ENCODE results near the gene ABL2. TPM values are rescaled to one million over a fixed set of nuclear protein-coding genes. Genes with fewer than 3 reads are reported as not detected.

The ABL2 gene
- total RNA-seq, 1 experiment from 2014 or later, result 18.3 TPM

DNA sequence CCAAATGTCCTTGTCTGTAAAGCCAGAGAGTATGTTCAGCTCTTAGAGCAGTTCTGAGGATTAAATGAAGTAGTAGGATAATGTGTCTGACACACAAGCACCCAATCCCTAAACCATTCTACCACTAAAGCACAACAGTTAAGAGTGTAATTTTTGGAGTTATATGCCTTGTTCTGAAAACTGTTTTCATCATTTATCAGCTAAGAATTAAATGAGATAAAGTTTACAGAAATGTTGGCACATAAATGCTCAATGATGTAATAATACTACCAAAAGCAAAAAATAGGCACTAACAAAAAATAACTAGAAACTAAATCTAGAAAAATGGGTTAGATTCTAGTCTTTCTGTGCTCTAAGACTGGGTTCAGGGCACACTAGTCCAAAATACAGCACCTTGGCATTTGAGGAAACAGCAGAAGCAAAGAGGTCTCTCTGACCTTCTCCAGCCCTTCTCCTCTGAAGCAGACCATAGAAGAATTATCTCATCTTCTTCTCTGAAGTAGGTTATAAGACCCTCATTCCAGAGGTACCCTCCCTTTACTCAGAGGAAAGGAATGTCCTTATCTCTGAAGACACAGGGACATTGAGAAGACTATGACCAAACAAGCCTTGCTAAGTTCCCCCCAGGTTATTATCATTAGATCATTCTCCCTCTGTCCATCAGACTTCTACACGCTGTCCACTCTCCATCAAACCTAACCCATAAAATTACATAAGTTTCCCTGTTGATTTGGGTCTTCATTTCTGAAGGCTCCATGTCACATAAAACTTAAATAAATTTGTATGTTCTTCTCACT, 20.6 kb downstream of the ABL2 start:
- no peak overlapping the region for H3K4me3 Mint-ChIP-seq
- H3K27ac Mint-ChIP-seq, result no peak overlapping the region
- TF ChIP-seq, protein P1, sequence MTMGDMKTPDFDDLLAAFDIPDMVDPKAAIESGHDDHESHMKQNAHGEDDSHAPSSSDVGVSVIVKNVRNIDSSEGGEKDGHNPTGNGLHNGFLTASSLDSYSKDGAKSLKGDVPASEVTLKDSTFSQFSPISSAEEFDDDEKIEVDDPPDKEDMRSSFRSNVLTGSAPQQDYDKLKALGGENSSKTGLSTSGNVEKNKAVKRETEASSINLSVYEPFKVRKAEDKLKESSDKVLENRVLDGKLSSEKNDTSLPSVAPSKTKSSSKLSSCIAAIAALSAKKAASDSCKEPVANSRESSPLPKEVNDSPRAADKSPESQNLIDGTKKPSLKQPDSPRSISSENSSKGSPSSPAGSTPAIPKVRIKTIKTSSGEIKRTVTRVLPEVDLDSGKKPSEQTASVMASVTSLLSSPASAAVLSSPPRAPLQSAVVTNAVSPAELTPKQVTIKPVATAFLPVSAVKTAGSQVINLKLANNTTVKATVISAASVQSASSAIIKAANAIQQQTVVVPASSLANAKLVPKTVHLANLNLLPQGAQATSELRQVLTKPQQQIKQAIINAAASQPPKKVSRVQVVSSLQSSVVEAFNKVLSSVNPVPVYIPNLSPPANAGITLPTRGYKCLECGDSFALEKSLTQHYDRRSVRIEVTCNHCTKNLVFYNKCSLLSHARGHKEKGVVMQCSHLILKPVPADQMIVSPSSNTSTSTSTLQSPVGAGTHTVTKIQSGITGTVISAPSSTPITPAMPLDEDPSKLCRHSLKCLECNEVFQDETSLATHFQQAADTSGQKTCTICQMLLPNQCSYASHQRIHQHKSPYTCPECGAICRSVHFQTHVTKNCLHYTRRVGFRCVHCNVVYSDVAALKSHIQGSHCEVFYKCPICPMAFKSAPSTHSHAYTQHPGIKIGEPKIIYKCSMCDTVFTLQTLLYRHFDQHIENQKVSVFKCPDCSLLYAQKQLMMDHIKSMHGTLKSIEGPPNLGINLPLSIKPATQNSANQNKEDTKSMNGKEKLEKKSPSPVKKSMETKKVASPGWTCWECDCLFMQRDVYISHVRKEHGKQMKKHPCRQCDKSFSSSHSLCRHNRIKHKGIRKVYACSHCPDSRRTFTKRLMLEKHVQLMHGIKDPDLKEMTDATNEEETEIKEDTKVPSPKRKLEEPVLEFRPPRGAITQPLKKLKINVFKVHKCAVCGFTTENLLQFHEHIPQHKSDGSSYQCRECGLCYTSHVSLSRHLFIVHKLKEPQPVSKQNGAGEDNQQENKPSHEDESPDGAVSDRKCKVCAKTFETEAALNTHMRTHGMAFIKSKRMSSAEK (CRISPR knock-in tag; IDR thresholded peaks at IDR 0.05; ENCODE audit: borderline replicate concordance), result no peak
- no peak for TF ChIP-seq ELF4 (CRISPR knock-in tag; IDR thresholded peaks at IDR 0.05; ENCODE audit: low read depth)
- no peak for TF ChIP-seq ZNF396 (CRISPR knock-in tag; IDR thresholded peaks at IDR 0.05; ENCODE audit: borderline replicate concordance)
- no peak for TF ChIP-seq ZNF671 (CRISPR knock-in tag; IDR thresholded peaks at IDR 0.05)
- TF ChIP-seq TP53 (CRISPR knock-in tag; IDR thresholded peaks at IDR 0.05), result no peak
- TF ChIP-seq, protein P2, sequence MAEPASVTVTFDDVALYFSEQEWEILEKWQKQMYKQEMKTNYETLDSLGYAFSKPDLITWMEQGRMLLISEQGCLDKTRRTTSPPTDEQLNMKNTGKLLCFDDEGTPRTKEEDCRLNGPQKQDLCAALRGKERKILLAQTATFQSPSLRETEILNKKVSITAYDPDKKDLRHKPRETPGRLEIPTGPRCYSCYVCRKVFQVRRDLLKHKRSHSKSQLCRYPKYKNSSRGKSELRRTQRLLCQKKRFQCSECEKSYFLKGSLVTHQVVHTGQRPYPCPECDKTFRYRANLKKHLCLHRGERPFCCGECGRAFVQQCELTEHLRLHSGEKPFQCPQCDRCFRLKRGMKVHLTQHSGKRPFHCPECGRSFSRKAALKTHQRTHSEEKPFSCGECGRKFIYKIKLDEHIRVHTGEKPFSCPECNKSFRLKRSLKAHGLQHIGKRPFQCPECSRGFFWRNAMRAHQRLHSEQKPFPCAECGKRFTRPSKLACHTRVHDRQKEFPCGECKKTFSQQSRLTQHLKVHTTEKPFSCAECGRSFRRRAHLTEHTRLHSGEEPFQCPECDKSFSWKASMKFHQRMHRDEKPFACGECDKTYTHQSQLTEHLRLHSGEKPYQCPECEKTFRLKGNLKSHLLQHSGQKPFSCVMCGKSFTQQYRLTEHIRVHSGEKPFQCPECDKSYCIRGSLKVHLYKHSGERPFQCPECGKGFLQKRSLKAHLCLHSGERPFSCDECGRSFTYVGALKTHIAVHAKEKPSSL (CRISPR knock-in tag; conservative IDR thresholded peaks at IDR 0.05), result no peak
- TF ChIP-seq FOXK1 (CRISPR knock-in tag; IDR thresholded peaks at IDR 0.05), result no peak
- no peak for TF ChIP-seq GRHL2 (CRISPR knock-in tag; IDR thresholded peaks at IDR 0.05; ENCODE audit: insufficient replicate concordance, severe bottlenecking)
- TF ChIP-seq, protein P3, sequence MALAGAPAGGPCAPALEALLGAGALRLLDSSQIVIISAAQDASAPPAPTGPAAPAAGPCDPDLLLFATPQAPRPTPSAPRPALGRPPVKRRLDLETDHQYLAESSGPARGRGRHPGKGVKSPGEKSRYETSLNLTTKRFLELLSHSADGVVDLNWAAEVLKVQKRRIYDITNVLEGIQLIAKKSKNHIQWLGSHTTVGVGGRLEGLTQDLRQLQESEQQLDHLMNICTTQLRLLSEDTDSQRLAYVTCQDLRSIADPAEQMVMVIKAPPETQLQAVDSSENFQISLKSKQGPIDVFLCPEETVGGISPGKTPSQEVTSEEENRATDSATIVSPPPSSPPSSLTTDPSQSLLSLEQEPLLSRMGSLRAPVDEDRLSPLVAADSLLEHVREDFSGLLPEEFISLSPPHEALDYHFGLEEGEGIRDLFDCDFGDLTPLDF (CRISPR knock-in tag; IDR thresholded peaks at IDR 0.05), result no peak
- peaks cover 3% of the 10 kb centered on the region; the same call in 1 of the 2 replicates for H3K4me1 Mint-ChIP-seq
- no peak for DNase-seq (ENCODE audit: low spot score)
- H3K9me3 Mint-ChIP-seq, result no peaks in the 10 kb centered on the region
- no peaks in the 10 kb centered on the region for H3K36me3 Mint-ChIP-seq
- ChIA-PET POLR2A (interaction anchor here (0.5 kb wide), 1 partner anchor 246 kb away, joined by 4 read pairs; no protein-coding TSS in a partner anchor), CTCF (interaction anchor here (1.0 kb wide), 1 partner anchor 15 kb away, joined by 4 read pairs; no protein-coding TSS in a partner anchor)
- H3K27me3 Mint-ChIP-seq (ENCODE audit: low read depth), result no peaks in the 10 kb centered on the region
- no peak for ATAC-seq

DNA sequence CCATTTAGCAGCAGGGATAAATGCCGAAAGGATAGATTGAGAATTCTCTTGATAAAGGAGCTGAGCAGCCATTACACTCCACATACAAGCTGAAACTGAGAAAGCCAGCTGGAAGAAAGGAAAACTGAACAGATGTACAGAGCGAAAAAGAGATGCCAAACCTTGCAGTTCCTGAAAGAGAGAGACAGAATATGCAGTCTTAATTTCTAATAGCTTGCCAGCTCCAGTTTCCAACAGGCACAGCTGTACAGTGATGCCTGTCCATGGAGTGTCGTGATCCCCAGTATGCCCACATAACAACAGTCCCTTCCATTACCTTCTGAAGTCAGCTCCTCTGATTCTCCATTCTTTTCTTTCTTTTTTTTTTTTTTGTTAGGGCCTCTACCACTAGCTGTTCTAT, 22.7 kb downstream of the ABL2 start:
- no peaks in the 10 kb centered on the region for H3K36me3 Mint-ChIP-seq
- H3K9me3 Mint-ChIP-seq, result no peaks in the 10 kb centered on the region
- H3K27me3 Mint-ChIP-seq (ENCODE audit: low read depth), result no peaks in the 10 kb centered on the region
- peaks cover 12% of the 10 kb centered on the region for H3K4me1 Mint-ChIP-seq
- POLR2A ChIA-PET, result interaction anchor here (1.3 kb wide), 1 partner anchor 13 kb away, joined by 3 read pairs; no protein-coding TSS in a partner anchor
- DNase-seq (ENCODE audit: low spot score) (no peak), ATAC-seq (no peak)
- TF ChIP-seq GRHL2 (CRISPR knock-in tag; IDR thresholded peaks at IDR 0.05; ENCODE audit: insufficient replicate concordance, severe bottlenecking) (no peak), HMGA2 (CRISPR knock-in tag; IDR thresholded peaks at IDR 0.05) (no peak), NFYB (CRISPR knock-in tag; conservative IDR thresholded peaks at IDR 0.05; ENCODE audit: low read depth) (no peak), CREM (CRISPR knock-in tag; IDR thresholded peaks at IDR 0.05) (no peak), ATF1 (CRISPR knock-in tag; IDR thresholded peaks at IDR 0.05) (no peak), ZNF396 (CRISPR knock-in tag; IDR thresholded peaks at IDR 0.05; ENCODE audit: borderline replicate concordance) (no peak), MYBL2 (CRISPR knock-in tag; IDR thresholded peaks at IDR 0.05) (no peak), SMAD4 (CRISPR knock-in tag; IDR thresholded peaks at IDR 0.05) (no peak)
- TF ChIP-seq, protein P4, sequence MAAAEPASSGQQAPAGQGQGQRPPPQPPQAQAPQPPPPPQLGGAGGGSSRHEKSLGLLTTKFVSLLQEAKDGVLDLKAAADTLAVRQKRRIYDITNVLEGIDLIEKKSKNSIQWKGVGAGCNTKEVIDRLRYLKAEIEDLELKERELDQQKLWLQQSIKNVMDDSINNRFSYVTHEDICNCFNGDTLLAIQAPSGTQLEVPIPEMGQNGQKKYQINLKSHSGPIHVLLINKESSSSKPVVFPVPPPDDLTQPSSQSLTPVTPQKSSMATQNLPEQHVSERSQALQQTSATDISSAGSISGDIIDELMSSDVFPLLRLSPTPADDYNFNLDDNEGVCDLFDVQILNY (CRISPR knock-in tag; IDR thresholded peaks at IDR 0.05), result no peak
- TF ChIP-seq, protein P5, sequence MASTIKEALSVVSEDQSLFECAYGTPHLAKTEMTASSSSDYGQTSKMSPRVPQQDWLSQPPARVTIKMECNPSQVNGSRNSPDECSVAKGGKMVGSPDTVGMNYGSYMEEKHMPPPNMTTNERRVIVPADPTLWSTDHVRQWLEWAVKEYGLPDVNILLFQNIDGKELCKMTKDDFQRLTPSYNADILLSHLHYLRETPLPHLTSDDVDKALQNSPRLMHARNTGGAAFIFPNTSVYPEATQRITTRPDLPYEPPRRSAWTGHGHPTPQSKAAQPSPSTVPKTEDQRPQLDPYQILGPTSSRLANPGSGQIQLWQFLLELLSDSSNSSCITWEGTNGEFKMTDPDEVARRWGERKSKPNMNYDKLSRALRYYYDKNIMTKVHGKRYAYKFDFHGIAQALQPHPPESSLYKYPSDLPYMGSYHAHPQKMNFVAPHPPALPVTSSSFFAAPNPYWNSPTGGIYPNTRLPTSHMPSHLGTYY (CRISPR knock-in tag; IDR thresholded peaks at IDR 0.05), result no peak
- TF ChIP-seq, protein P6, sequence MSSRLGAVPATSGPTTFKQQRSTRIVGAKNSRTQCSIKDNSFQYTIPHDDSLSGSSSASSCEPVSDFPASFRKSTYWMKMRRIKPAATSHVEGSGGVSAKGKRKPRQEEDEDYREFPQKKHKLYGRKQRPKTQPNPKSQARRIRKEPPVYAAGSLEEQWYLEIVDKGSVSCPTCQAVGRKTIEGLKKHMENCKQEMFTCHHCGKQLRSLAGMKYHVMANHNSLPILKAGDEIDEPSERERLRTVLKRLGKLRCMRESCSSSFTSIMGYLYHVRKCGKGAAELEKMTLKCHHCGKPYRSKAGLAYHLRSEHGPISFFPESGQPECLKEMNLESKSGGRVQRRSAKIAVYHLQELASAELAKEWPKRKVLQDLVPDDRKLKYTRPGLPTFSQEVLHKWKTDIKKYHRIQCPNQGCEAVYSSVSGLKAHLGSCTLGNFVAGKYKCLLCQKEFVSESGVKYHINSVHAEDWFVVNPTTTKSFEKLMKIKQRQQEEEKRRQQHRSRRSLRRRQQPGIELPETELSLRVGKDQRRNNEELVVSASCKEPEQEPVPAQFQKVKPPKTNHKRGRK (CRISPR knock-in tag; IDR thresholded peaks at IDR 0.05; ENCODE audit: borderline replicate concordance), result no peak
- CTCF ChIA-PET, result no interaction called here
- no peak overlapping the region for H3K27ac Mint-ChIP-seq
- H3K4me3 Mint-ChIP-seq, result no peak overlapping the region

Data from WTC11 (cell line).